Cardiac fibroblast (primary cell): Measurements from ENCODE around the gene WDCP.
A peak's percentile ranks its signal among the peaks of the same experiment; 100 is the strongest.

ENCODE experiments used
- DNase-seq, 2 donors: peaks; one replicate each; pipeline versions ENCODE4 v3.0.0 to v3.0.0-alpha.2; 2010; ENCODE audit warnings: low read depth in 2 of 2
- H3K4me3 ChIP-seq, 2 donors: replicated peaks in 1 of 2; 1 replicate in 1 of 2; 2 replicates in 1 of 2; pipeline ENCODE4 v1.5.1; 2011; ENCODE audit warnings: low read depth in 2 of 2, low read length in 2 of 2, mild to moderate bottlenecking in 2 of 2, moderate library complexity in 1 of 2
- CTCF ChIP-seq: IDR thresholded peaks from one replicate; pipeline ENCODE4 v1.5.1; 2011; ENCODE audit warnings: low read depth, mild to moderate bottlenecking, low read length, inconsistent platforms

The WDCP gene

GRCh38 chr2:24038786-24039499 is 8.2 kb downstream of the WDCP start:
- TF ChIP-seq CTCF, result no peak
- DNase-seq, result no peak
- H3K4me3 ChIP-seq, result no peak overlapping the region

GRCh38 chr2:24026233-24026632 is 21.0 kb downstream of the WDCP start:
- TF ChIP-seq CTCF, result no peak
- DNase-seq, result no peak
- no peak overlapping the region for H3K4me3 ChIP-seq

- no peak for DNase-seq
Observed at GRCh38 chr2:24024996-24025663, 22.1 kb downstream of the WDCP start.

GRCh38 chr2:24024018-24024417 is 23.2 kb downstream of the WDCP start:
- TF ChIP-seq CTCF, result peak; percentile 73
- no peak overlapping the region for H3K4me3 ChIP-seq
- DNase-seq, result peak; percentile 51 to 67

More at GRCh38 chr2:24024996-24025663, 22.1 kb downstream of the WDCP start:
- H3K4me3 ChIP-seq, result no peak overlapping the region
- TF ChIP-seq CTCF, result no peak

GRCh38 chr2:24022975-24023575 is 24.1 kb downstream of the WDCP start:
- TF ChIP-seq CTCF, result no peak
- DNase-seq, result no peak
- H3K4me3 ChIP-seq, result no peak overlapping the region

- TF ChIP-seq CTCF, result no peak
- no peak for DNase-seq
- no peak overlapping the region for H3K4me3 ChIP-seq
Observed at GRCh38 chr2:24022324-24022974, 24.7 kb downstream of the WDCP start.
